Keratinocyte (primary cell): Measurements from ENCODE around the gene RHOJ. TPM values are rescaled to one million over a fixed set of nuclear protein-coding genes. Genes with fewer than 3 reads are reported as not detected.

Source experiments
- DNase-seq: peaks from one replicate; pipeline ENCODE4 v3.0.0-alpha.2; 2011; ENCODE audit warnings: low read depth, missing footprints, low spot score
- FAIRE-seq: peaks from 2 replicates; lab custom pipeline; 2011; peaks lifted over from hg19 to GRCh38; lab: Jason Lieb, UNC
- H2AFZ ChIP-seq: 2 replicates; pipeline ENCODE4 v1.6.0; 2012; ENCODE audit warnings: low read length, control low read depth, inconsistent platforms; ENCODE audit not compliant: control insufficient read depth
- H3K27ac ChIP-seq: 2 replicates; pipeline ENCODE4 v1.5.1; 2011; ENCODE audit warnings: low read length; ENCODE audit not compliant: control insufficient read depth, insufficient read depth
- H3K27me3 ChIP-seq: 3 replicates; pipeline ENCODE4 v1.6.0; 2011; ENCODE audit warnings: low read length; ENCODE audit not compliant: control insufficient read depth, insufficient read depth; ENCODE audit errors: extremely low read depth
- H3K36me3 ChIP-seq, 2 experiments: 2 replicates in 1 of 2; 3 replicates in 1 of 2; pipeline ENCODE4 v1.5.1; 2011; ENCODE audit warnings: low read length in 2 of 2, mild to moderate bottlenecking in 1 of 2; ENCODE audit not compliant: control insufficient read depth in 2 of 2, insufficient read depth in 2 of 2; ENCODE audit errors: extremely low read depth in 1 of 2
- H3K4me1 ChIP-seq: 3 replicates; pipeline ENCODE4 v1.5.1; 2011; ENCODE audit warnings: low read length; ENCODE audit not compliant: control insufficient read depth, insufficient read depth; ENCODE audit errors: extremely low read depth
- H3K4me2 ChIP-seq: 3 replicates; pipeline ENCODE4 v1.6.0; 2011; ENCODE audit warnings: low read depth, low read length; ENCODE audit not compliant: control insufficient read depth, insufficient read depth; ENCODE audit errors: extremely low read depth
- H3K4me3 ChIP-seq, 3 experiments: fragments of 200-600 bp in 1 of 3; sonication (generic) in 1 of 3; 2 replicates in 2 of 3; 3 replicates in 1 of 3; pipeline ENCODE4 v1.5.1; 2011 to 2016; ENCODE audit warnings: low read length in 3 of 3, mild to moderate bottlenecking in 3 of 3, control low read depth in 2 of 3, inconsistent platforms in 1 of 3, low read depth in 1 of 3, mixed read lengths in 1 of 3, mixed run types in 1 of 3, moderate library complexity in 1 of 3; ENCODE audit not compliant: control insufficient read depth in 2 of 3, insufficient read depth in 2 of 3; ENCODE audit errors: extremely low read depth in 1 of 3
- H3K79me2 ChIP-seq: 2 replicates; pipeline ENCODE4 v1.6.0; 2012; ENCODE audit warnings: low read length; ENCODE audit not compliant: control insufficient read depth, insufficient read depth
- H3K9ac ChIP-seq: 3 replicates; pipeline ENCODE4 v1.6.0; 2011; ENCODE audit warnings: low read length; ENCODE audit not compliant: control insufficient read depth, insufficient read depth; ENCODE audit errors: extremely low read depth
- H3K9me1 ChIP-seq: 3 replicates; pipeline ENCODE4 v1.6.0; 2011; ENCODE audit warnings: low read length; ENCODE audit not compliant: control insufficient read depth, insufficient read depth; ENCODE audit errors: extremely low read depth
- H3K9me3 ChIP-seq: 2 replicates; pipeline ENCODE4 v1.5.1; 2012; ENCODE audit warnings: low read depth, low read length; ENCODE audit not compliant: control insufficient read depth
- H4K20me1 ChIP-seq: 3 replicates; pipeline ENCODE4 v1.6.0; 2011; ENCODE audit warnings: low read length; ENCODE audit not compliant: control insufficient read depth, insufficient read depth; ENCODE audit errors: extremely low read depth
- CTCF ChIP-seq, 3 experiments: IDR thresholded peaks in 1 of 3; conservative IDR thresholded peaks in 1 of 3; optimal IDR thresholded peaks in 1 of 3; 2 replicates in 2 of 3; 3 replicates in 1 of 3; pipeline versions ENCODE3 to v1.5.1; 2011; ENCODE audit warnings: low read length in 3 of 3, mild to moderate bottlenecking in 3 of 3, moderate library complexity in 2 of 3, control low read depth in 1 of 3, inconsistent platforms in 1 of 3; ENCODE audit not compliant: insufficient read depth in 2 of 3; ENCODE audit errors: extremely low read depth in 1 of 3
- EZH2 ChIP-seq: IDR thresholded peaks from one replicate; pipeline ENCODE4 v1.6.1; 2012; ENCODE audit warnings: inconsistent platforms, mild to moderate bottlenecking, low read length, moderate library complexity
- dilution Hi-C: fragments of 300-500 bp; cut with MboI; formaldehyde crosslinking; loops from one replicate; pipeline ENCODE4 v1.7.0; 2020; ENCODE audit warnings: low sequenced_read_pairs; ENCODE audit not compliant: extremely low pct_ligation_motif_present
- polyA plus RNA-seq, 5 experiments: library from polyadenylated mRNA; depleted of rRNA in 3 of 5; stranded (reverse) in 3 of 5; stranded (forward) in 1 of 5; unstranded in 1 of 5; fragments of >200 nt; gene quantifications; 1 replicate in 1 of 5; 2 replicates in 3 of 5; 3 replicates in 1 of 5; pipeline versions ENCODE4 v1.2.1 to v1.2.3, GENCODE V29; 2011 to 2012; ENCODE audit warnings: missing spikeins in 2 of 5, low read depth in 1 of 5, low replicate concordance in 1 of 5

RHOJ gene
- polyA plus RNA-seq, 1 donor (not counting 4 experiments of a cell fraction or from before 2014, with no cell fraction given): 0.46 TPM

DNA sequence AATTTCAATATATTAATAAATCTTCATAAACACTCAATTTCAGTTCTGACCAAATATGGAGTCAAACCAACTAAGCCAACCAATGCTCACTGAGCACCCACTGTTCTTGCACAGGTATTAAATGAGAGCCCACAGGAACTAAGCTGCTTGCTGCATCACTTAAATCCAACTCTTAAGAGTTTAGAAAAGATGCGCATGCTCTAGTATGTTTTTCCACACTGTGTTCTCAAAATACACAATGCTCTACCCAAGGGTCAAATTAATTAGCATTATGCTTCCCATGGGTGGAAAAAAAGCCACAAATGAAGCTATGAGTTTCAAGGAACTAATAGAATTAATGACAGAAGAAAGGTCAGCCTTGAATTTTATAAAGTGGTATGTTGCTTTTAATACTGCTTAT lies 118.2 kb downstream of the RHOJ start:
- no peaks in the 10 kb centered on the region for H3K36me3 ChIP-seq
- H4K20me1 ChIP-seq: no peaks in the 10 kb centered on the region
- H3K9me1 ChIP-seq: no peaks in the 10 kb centered on the region
- H3K4me2 ChIP-seq: no peak overlapping the region
- H3K27ac ChIP-seq: no peak overlapping the region
- no peak overlapping the region for H3K4me3 ChIP-seq
- TF ChIP-seq CTCF (optimal IDR thresholded peaks at IDR 0.05 in 1 of 3, IDR thresholded peaks at IDR 0.05 in 1 of 3, conservative IDR thresholded peaks at IDR 0.05 in 1 of 3; ENCODE audit: extremely low read depth in 1 of 3, insufficient read depth in 2 of 3, low read length in 3 of 3) (no peak), EZH2 (no peak)
- no peaks in the 10 kb centered on the region for H3K9me3 ChIP-seq
- no peak overlapping the region for H3K9ac ChIP-seq
- H2AFZ ChIP-seq: no peak overlapping the region
- no peaks in the 10 kb centered on the region for H3K4me1 ChIP-seq
- no peaks in the 10 kb centered on the region for H3K27me3 ChIP-seq
- no peaks in the 10 kb centered on the region for H3K79me2 ChIP-seq
- dilution Hi-C loops: no loop called here
- no peak for FAIRE-seq
- DNase-seq: no peak

GRCh38 chr14:63322897-63323573 lies 118.8 kb downstream of the RHOJ start:
- Histone ChIP-seq H3K9me1 (no peaks in the 10 kb centered on the region), H3K79me2 (no peaks in the 10 kb centered on the region), H3K9ac (no peak overlapping the region), H3K27me3 (no peaks in the 10 kb centered on the region), H3K36me3 (no peaks in the 10 kb centered on the region), H3K4me1 (no peaks in the 10 kb centered on the region), H3K4me3 (no peak overlapping the region), H3K4me2 (no peak overlapping the region), H4K20me1 (no peaks in the 10 kb centered on the region), H2AFZ (no peak overlapping the region), H3K9me3 (no peaks in the 10 kb centered on the region), H3K27ac (no peak overlapping the region)
- DNase-seq (no peak), FAIRE-seq (no peak)
- no peak for TF ChIP-seq EZH2
- no peak for TF ChIP-seq CTCF (optimal IDR thresholded peaks at IDR 0.05 in 1 of 3, IDR thresholded peaks at IDR 0.05 in 1 of 3, conservative IDR thresholded peaks at IDR 0.05 in 1 of 3; ENCODE audit: extremely low read depth in 1 of 3, insufficient read depth in 2 of 3, low read length in 3 of 3)
- dilution Hi-C loops: no loop called here
